Stimulated activated CD4-positive, alpha-beta T cell treated with anti-CD3 and anti-CD28 coated beads, Interleukin-4, amount 100 ng/mL, for 48 hours (primary cell): ENCODE data around the gene P3R3URF.
"Not testable (repeated sequence)": the region's sequence is repeated elsewhere in the genome, so short reads cannot be mapped to it uniquely, and the experiment has no call there.

Experiments used
- DNase-seq, 2 donors: peaks; one replicate each; pipeline ENCODE4 v3.0.0-alpha.2; 2020; ENCODE audit warnings: low read depth in 2 of 2

The P3R3URF gene

GRCh38 chr1:46176211-46176865 is at the start of gene P3R3URF:
P3R3URF (minus strand) TSS chr1:46176488; CDS start chr1:46176471, 17 bp downstream.
- no peak for DNase-seq

GRCh38 chr1:46224966-46225365 is 48.7 kb upstream of the P3R3URF start:
- DNase-seq: no peak

- DNase-seq: peak; percentile 47 to 58
These were observed 47.2 kb upstream of the P3R3URF start for GRCh38 chr1:46223472-46223943.

- not testable (repeated sequence) for DNase-seq
These were observed 46.8 kb upstream of the P3R3URF start for GRCh38 chr1:46223055-46223454.

- DNase-seq: no peak
These were observed 45.5 kb upstream of the P3R3URF start for GRCh38 chr1:46221749-46222148.

GRCh38 chr1:46220808-46221207 is 44.5 kb upstream of the P3R3URF start:
- no peak for DNase-seq

GRCh38 chr1:46219551-46220520 is 43.5 kb upstream of the P3R3URF start:
- no peak for DNase-seq

- no peak for DNase-seq
These were observed 42.2 kb upstream of the P3R3URF start for GRCh38 chr1:46218443-46218842.

- no peak for DNase-seq
These were observed 39.2 kb upstream of the P3R3URF start for GRCh38 chr1:46215504-46215903.

- DNase-seq: no peak
These were observed 34.8 kb upstream of the P3R3URF start for GRCh38 chr1:46211051-46211450.

GRCh38 chr1:46210561-46210960 is 34.3 kb upstream of the P3R3URF start:
- no peak for DNase-seq

GRCh38 chr1:46206399-46206798 is 30.1 kb upstream of the P3R3URF start:
- DNase-seq: no peak

- no peak for DNase-seq
These were observed 29.5 kb upstream of the P3R3URF start for GRCh38 chr1:46205791-46206190.

GRCh38 chr1:46205141-46205540 is 28.9 kb upstream of the P3R3URF start:
- DNase-seq: no peak

- DNase-seq: no peak
These were observed 28.1 kb upstream of the P3R3URF start for GRCh38 chr1:46204406-46204742.

GRCh38 chr1:46203738-46204405 is 27.6 kb upstream of the P3R3URF start:
- DNase-seq: no peak

- DNase-seq: no peak
These were observed 23.0 kb upstream of the P3R3URF start for GRCh38 chr1:46199233-46199749.

GRCh38 chr1:46197964-46198811 is 21.9 kb upstream of the P3R3URF start, which contains the start of gene POMGNT1:
POMGNT1 (minus strand) TSS chr1:46198434; CDS start chr1:46197821, 613 bp downstream.
- peak; percentile 70 for DNase-seq

- no peak for DNase-seq
These were observed 21.3 kb upstream of the P3R3URF start for GRCh38 chr1:46197560-46197963.

- DNase-seq: no peak
These were observed 20.3 kb upstream of the P3R3URF start for GRCh38 chr1:46196609-46197008.

- no peak for DNase-seq
These were observed 18.4 kb upstream of the P3R3URF start for GRCh38 chr1:46194641-46195193.
